GM19239 (cell line): ENCODE measurements around the gene FRMD1.

Experiments used
- DNase-seq: peaks from one replicate; pipeline ENCODE4 v3.0.0; 2011; ENCODE audit warnings: low spot score; ENCODE audit not compliant: insufficient read length
- FAIRE-seq: peaks from 2 replicates; lab custom pipeline; 2011; peaks lifted over from hg19 to GRCh38; lab: Jason Lieb, UNC

FRMD1 gene

DNA sequence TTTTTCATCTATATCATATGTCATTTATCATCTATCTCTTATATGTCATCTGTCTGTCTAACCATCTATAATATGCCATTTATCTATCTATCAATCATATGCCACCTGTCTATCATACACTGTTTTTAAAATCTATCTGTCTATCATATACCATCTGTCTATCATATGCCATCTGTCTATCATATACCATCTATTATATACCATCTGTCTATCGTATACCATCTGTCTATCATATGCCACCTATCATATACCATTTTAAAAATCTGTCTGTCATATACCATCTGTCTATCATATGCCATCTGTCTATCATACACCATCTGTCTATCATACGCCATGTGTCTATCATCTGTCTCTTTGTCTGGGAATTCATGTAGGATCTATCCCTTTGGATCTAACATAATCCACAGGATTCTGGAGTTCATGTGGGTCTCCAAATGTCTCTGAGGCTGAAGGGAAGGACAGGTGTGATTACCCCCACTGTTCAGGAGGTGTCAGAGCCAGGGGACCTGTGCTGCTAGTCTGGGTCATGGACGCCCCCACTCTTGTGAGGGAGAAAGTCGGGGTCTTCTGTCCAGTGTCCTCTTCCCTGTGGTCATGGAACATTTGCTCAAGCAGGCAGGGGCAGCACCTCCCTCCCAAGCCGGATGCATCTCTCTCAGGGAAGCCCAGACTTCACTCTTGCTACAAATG lies 36.9 kb upstream of the FRMD1 start:
- FAIRE-seq: no peak

DNA sequence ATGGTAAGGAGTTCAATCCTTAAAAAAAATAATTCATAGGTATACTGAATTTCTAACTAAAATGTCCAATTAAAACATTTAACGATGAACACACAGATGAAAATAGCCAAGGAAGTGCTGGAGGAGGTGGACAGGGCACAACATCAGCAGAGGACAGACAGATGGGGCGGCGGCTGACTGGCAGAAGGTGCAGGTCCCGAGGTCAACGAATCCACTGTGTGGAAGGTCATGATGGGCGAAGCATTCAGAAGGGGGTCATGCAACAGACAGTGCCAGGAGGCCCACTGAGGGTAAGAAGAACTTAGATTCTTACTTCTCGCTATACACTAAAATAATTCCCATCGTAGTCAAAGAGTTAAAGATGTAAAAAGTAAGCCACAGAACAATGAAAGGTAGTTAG lies 34.2 kb upstream of the FRMD1 start:
- DNase-seq (no peak), FAIRE-seq (no peak)

More for the DNA sequence above, 36.9 kb upstream of the FRMD1 start:
- no peak for DNase-seq

DNA sequence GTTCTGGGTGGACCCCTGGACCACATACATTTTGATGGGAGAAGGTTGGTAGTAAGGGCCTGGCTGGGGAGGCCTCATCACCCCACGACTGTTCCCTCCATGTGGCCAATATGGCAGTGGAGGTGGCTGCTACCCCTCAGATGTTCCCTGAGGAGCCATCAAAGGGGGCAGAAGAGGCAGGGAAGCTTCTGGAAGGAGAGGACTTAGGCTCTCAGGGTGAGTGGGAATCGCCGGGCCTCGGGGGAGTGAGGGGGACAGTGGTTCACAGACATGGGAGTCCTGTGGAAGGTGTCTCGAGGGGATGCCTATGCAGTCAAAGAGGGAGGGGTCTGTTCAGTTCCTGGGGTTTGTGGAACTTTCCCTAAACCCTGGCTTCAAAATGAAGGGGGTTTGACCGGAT lies 32.9 kb upstream of the FRMD1 start:
- DNase-seq: no peak
- no peak for FAIRE-seq

GRCh38 chr6:168110437-168110836 lies 31.4 kb upstream of the FRMD1 start:
- FAIRE-seq: no peak

DNA sequence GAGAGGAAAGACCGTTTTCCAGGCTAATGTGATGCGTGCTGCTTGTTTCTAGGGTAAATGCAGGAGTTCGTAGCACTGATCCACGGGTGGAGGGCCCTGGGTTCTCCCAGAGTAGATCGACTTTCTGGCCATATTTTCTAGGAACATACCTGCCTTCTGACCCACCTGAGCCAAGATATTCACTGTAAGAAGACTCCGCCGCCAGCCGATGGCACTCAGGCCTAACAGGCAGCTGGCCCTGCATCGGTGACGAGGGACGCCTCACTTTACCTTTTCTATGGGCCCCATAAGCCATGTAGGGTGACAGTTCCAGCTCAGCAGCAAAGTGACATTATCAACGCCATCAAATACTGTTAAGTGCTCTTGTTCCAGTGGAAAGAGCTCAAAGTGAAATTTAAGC lies 30.2 kb upstream of the FRMD1 start:
- DNase-seq: no peak
- FAIRE-seq: no peak

More at GRCh38 chr6:168110437-168110836, 31.4 kb upstream of the FRMD1 start:
- no peak for DNase-seq

DNA sequence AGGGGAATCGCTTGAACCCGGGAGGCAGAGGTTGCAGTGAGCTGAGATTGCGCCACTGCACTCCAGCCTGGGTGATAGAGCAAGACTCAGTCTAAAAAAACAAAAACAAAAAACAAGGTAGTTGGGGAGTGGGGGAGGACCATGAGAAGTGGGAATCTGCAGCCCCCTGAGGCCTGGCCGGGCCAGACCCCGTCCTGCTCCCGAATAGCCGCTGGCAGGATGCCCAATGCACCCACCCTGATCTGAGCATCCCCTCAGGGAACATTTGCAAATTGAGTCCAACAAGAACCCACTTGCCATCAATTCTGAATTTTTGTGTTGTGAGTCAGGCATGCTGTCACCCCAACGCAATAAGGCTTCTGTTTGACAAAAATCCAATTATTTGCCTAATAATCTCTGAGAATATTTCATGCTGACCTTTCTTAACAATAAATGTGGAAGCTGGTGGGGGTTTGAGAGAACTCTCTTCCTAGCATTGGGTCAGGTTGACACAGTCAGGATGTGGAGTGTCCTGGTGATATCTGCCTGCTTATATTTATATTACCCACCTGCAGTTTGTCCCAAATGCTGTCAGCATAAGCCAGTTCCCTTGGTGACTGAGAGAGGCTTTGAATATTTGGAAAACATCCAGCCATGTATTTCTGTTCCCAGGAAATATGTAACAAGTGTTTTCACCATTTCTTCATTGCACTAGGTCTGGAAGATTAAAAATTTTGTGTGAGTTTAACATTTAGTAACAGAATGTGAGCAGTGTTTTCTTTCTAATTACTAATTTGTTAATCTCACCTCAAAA lies 28.4 kb upstream of the FRMD1 start:
- DNase-seq (no peak), FAIRE-seq (no peak)

DNA sequence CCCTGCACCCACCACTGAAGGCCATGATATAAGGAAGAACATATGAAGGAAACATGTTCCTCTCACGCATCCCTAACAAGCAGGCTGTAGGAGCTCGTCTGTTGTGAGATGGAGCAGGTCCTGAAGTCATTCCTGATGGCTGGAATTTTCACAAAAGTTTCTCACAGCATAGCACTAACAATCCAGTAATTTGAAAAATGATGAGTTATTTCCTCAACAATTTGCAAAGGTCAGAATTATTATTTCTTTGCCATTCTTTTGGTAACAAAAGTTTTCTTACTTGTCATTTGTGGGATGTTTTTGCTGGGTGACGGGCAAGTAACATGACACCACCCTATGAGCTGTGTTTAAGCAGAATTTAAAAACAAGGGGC lies 27.6 kb upstream of the FRMD1 start:
- FAIRE-seq: no peak
- DNase-seq: no peak

DNA sequence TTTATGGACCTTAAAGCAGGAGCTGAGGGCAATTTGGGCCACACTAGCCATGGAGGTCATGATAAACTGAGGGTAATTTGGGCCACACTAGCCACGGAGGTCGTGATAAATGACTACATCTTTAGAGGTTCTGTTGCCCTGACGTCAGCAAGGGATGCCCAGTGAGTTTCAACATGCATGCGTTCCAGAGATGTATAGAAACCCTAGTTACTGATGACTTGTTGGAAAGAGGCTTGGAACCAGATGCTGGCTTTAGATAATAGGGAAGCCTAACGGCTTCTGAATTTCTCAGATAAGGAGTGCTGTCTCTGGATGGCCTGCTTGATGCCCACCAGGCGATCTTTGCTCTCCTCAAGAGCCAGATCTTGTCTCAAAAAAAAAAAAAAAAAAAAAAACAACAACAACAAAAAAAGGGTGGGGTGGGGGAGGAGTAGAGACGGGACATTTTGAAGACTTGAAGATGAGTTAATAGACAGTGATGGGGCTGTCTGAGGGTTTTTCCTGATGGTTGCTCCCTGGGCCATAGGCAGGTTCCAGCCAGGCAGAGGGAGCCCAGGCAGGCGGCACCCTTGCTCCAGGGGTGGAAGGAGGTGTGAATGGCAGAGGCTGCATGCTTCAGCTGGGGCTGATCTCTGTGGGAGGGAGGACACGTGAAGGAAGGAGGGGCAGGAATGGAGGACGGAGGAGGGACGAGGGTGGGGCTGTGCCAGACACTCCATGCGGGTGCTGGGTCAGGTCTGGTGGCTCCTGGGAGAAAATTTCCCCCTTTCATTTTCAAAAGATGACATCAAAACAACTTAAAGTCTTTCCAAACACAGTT lies 27.0 kb upstream of the FRMD1 start:
- no peak for DNase-seq
- FAIRE-seq: no peak

- no peak for FAIRE-seq
- DNase-seq: no peak
Measured at GRCh38 chr6:168104636-168105035, 25.6 kb upstream of the FRMD1 start.

GRCh38 chr6:168103050-168103830 lies 24.2 kb upstream of the FRMD1 start:
- no peak for DNase-seq
- FAIRE-seq: no peak

DNA sequence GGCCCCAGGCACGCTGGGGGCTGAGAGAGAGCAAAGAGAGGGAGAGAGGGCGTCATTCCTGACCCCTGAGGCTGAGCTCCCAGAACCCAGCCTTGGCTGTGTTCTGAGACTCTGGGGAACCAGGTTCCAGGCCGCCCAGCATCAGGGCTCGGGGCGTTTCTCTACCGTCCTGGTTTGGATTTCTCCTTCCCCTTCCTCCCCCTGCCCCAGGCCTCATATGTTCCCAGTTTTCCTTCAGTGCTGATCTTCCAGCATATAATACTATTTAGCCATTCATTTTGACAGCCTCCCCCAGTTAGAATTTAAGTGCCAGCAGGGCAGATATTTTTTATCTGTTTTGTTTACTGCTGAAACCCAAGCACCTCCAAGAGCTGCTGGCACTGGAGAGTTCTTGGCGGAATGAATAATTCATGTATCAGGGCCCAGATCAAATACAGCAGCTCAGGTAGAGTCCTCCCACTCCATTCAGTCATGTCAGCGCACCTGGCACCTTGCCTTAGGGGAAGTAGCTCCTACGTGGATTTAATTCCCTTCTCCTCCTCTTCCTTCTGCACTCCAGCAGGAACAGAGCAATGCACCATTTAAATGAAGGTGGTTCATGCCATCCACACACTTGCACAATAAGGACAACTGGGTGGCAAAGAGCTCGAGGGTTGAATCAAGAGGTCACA lies 23.4 kb upstream of the FRMD1 start:
- DNase-seq: no peak
- no peak for FAIRE-seq

- DNase-seq (no peak), FAIRE-seq (no peak)
Measured at GRCh38 chr6:168101590-168102314, 22.7 kb upstream of the FRMD1 start.

- FAIRE-seq (no peak), DNase-seq (no peak)
Measured at GRCh38 chr6:168100803-168101589, 22.0 kb upstream of the FRMD1 start.

GRCh38 chr6:168100011-168100802 lies 21.2 kb upstream of the FRMD1 start:
- no peak for FAIRE-seq

DNA sequence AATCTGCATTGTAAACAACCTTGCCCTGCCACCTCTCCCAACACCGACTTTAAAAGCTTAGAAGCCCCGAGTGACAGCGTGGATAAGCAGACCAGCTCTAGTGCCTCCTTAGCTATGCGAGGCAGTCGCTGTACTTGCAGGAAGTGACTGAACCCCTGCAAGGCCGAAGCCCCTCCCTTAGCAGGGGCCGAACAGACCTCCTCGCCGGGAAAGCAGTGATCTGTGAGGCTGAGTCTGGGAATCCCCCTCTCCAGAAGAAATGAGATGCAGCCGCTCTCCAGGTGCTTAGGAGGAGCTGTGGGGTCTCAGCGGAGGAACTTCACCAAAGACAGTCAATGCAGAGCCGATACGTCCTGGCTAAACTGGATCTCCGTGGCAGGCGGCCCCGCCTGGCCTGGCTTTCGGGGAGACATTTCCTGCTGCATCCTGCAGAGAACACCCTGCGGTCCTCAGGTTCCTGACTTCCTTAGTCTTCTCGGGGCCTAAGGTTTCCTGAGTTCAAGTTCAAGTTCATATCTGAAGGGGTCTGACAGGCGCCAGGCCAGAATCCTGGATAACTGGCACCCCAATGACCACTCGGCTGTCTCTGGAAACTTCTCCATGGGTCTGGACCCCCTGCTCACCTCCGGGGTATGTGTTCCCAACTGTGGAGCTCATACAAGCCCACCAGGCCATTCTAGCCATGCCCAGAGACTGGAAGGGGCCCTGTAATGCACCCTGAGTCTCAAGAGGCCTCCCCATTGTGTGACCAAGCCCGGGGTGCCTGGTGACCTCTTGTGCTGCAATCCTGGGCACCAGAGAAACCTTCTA lies 20.4 kb upstream of the FRMD1 start:
- DNase-seq: no peak
- no peak for FAIRE-seq

More at GRCh38 chr6:168100011-168100802, 21.2 kb upstream of the FRMD1 start:
- DNase-seq: no peak

DNA sequence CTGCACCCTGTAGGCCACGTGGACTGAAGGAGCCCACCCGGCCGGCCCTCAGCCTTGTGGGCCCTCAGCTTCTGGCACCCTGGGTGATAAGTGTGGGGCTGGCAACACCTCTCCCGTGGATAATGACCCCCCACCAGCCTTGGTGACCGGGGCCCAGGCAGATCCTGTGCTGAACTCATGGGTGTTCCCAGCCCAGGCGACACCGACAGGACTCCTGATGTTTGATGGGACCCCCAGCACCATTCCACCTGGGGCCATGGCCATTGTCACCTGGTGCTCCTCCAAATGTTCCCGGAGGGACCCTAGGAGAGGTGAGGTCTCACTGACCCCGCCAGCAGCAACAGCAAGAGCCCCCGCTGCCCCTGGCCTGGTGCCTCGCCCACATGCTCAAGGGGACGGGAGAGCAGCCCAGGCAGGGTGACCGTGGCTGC lies 19.4 kb upstream of the FRMD1 start:
- FAIRE-seq: no peak
- DNase-seq: no peak
